ENCODE results near the gene TNIK.
A peak's percentile ranks its signal among the peaks of the same experiment; 100 is the strongest.

Gene TNIK

GRCh38 chr3:171058058-171058457 is 402.1 kb downstream of the TNIK start:
- no peak for DNase-seq

GRCh38 chr3:171057072-171057471 is 403.1 kb downstream of the TNIK start:
- no peak for DNase-seq

DNA sequence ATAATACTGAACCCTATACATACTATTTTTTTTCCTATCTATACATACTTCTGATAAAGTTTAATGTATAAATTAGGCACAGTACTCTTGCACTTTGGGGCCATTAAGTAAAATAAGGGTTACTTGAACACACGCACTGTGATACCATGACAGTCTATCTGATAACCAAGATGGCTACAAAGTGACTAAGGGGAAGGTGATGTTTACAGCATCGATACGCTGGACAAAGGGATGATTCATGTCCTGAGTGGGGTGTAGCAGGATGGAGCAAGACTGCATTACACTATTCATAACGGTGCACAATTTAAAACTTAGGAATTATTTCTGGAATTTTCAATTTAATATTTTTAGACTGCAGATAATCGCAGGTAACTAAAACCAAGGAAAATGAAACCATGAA is 403.7 kb downstream of the TNIK start:
- no peak for DNase-seq

GRCh38 chr3:171055336-171056178 is 404.6 kb downstream of the TNIK start:
- no peak for DNase-seq

DNA sequence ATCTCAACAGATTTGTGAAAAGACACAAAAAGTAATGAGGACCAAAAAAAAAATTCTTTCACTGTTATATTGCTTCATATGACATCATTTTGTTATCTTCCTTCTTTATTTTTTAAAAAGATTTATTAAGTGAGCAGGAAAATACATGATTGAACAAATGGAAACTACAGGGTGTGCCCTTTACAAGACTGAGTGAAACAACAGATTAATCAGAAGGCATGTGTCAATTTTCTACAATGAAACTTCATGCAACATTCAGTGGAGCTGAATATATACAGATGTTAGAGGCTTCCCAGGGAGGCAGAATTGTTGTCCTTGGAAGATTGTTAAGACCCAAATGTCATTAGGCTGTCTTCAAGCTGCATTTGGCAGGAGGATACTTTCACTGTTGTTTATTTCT is 405.3 kb downstream of the TNIK start:
- DNase-seq, result no peak

DNA sequence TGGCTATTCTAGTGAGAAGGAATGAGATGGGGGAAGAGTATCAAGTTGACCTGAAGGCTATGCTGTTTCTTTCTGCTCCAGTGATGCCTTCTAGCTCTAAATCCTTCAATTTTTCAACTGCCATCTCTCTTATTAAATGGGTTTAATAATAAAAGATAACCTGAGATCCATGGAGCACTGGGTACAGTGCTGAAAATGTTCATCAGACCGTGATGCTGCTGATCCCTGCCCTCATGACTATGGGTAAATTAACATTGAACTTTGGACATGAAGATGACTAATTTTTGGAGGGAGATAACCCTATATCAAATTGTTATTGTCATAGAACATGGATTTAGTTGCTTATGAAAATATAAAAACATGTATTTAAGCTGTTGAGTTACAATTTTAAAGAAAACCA is 406.0 kb downstream of the TNIK start:
- DNase-seq, result no peak

GRCh38 chr3:171049861-171050444 is 410.3 kb downstream of the TNIK start:
- DNase-seq, result peak; percentile 60

GRCh38 chr3:171046760-171047159 is 413.4 kb downstream of the TNIK start:
- no peak for DNase-seq

DNA sequence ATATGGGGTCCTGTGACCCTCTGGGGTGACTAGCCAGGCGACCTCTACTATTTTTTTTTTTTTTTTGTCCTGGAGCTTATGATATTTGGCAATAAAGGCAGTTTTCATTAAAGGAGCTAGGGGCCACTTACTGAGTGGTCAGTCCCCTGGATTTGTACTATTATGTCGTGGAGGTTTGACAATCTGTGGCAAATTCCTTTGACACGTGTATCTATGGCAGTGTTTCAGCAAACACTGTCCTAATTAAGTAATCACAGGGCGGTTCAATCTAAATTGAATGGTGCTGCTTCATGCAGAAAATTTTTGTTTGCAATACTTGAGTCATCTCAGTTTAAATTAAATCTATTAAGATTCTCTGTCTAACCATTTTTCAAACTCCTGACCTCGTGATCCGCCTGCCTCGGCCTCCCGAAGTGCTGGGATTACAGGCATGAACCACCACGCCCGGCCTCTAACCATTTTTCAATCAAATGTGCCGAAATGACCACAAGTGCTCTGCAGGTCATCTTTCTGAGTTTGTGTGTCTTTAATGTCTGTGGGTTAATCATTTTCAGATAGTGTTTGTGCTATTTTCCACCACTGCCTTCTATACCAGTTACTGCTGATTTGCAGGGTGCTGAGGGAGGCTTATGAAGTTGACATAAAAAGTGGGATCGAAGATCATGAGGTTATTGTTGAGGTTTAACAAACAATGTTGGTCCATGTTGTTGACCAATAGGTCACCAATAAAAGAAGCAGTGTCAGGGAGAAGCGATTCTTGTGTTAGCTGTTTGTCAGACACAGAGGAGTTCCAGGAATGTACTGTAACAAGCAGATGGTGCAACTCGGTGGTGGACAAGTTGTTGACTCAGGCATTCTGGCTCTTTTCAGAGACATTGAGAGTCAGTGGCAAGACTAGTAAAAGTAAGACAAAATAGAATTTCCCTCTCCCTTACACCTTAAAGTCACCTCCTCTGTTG is 415.1 kb downstream of the TNIK start:
- no peak for DNase-seq

DNA sequence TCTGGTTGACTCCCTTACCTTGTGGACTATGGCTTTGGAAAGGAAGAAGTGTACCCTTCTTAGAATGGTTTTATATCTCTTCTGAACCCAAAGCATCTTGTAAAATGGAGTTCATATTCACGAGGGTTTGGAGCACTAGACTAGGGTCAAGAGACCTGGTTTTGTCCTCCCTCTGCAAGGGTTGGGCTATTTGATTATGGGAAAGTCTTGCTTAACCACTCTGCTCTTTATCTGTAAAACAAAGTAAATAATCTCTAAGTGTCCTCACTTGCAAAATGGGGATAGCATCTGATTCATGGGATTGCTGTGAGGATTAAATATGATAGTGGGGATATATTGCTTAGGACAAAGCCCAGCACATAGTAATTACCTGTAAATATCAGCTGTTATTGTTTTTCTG is 415.8 kb downstream of the TNIK start:
- DNase-seq, result no peak

DNA sequence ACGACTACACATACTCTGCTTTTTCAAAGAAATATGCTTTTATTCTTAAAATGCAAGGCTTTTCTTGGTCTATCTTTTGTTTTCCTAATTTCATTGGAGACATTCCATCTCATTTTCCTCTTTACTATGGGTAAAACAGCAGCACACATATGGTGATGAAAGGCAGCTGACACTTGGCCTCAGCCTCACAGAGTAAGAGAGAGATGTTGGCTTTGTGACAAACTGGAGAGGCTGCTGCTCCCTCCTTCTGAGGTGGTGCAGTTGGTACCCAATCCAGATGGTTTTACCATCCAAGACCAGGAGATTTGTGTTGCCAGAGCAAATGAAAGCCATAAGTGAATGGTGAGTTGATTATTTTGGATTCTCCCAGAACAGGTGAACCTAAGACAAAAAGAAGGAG is 420.5 kb downstream of the TNIK start:
- DNase-seq, result no peak

DNA sequence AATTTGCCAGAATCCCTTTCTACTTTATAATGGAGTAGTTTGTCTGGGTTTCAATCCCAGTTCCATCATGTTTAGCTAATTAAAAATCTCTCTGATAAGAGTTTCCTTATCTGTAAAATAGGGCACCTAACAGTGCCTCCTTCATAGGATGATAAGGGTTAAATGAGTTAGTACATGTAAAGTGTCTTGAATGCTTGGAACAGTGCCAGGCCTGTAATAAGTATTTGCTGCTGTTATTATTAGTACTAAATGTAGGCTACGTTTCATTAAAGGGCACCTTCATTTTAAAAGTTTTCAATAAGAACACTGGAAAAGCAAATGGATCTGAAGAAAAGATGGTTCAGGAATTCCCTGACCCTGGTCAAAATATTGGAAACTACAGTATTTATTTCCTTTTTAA is 421.9 kb downstream of the TNIK start:
- no peak for DNase-seq

DNA sequence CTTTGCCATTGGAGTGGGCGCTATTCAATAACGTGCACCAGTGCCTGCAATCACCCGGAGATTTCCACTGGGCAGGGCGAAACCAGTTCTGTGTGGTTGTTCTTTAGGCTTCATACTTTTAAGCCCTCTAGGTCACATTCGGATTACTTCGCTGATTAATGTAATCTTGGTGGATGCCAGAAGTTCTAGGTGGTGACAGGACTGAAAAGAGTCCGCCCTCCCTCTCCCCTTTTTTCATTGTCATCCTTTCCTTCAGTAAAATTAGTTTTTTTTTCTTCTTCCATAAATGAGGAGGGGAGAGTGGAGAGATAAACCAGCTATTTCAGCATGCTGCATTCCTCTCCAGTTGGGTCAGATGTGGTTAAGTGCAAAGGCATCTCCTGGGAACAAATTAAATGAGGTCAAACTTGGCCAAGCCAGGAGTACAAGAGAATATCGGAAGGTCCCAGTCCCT is 431.4 kb downstream of the TNIK start:
- DNase-seq, result no peak

DNA sequence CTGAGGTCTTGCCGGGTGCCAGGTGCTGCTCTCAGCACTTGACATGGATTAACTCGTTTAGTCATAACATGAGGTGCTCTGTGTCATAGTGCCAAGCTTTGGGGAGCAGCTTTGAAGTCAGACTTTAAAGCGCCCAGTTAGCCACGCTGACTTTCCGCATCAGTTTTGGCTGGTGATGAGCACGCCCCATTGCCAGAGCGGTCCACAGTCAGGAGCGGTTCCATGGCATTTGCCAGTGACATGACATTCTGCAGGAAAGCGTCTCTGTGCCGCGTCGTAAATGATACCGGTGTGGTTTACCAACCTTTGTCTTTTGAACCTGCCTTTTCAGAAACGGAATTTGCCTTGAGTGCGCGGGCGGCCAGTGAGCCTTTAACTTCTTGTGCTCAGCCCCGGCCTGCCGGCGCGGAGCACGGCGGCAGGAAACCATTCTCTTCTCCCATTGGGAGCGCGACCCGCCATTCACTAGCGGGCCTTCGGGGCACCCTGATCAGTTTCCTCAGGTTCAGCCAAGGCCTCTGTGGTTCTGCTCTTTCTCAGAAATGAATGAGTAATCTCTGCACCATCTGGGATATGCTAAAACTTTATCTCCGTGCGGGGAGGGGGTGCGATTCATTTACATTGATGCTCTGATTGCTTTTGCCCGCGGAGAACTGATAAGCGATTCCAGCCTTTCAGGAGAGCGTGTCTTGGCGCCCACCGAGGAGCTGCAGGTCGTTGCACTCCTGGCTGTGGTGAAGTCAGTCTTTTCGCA is 432.0 kb downstream of the TNIK start:
- DNase-seq, result no peak

- DNase-seq, result no peak
Measured at GRCh38 chr3:171026597-171027293, 433.5 kb downstream of the TNIK start, which contains the start of gene SLC2A2. Gene SLC2A2, minus strand, starts transcription at chr3:171026720. Its CDS starts 50 bp downstream, at chr3:171026670.

DNA sequence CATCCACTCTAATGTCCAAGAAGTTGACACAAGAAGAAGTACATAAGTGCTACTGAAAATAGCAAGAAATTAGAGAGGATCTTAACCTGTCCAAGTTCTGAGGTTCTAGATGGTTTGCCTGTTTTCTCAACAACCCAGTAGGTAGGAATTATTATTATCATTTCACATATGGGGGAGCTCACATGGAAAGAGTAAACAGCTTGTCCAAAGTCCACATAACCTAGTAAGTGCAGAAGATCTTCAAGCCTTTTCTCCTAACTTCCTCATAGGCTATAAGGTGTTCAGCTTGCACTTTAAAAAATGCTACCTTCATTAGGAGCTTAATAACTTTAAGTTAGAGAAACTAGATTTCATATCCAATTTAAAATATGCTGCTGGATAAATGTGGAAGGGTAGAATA is 436.6 kb downstream of the TNIK start:
- no peak for DNase-seq

DNA sequence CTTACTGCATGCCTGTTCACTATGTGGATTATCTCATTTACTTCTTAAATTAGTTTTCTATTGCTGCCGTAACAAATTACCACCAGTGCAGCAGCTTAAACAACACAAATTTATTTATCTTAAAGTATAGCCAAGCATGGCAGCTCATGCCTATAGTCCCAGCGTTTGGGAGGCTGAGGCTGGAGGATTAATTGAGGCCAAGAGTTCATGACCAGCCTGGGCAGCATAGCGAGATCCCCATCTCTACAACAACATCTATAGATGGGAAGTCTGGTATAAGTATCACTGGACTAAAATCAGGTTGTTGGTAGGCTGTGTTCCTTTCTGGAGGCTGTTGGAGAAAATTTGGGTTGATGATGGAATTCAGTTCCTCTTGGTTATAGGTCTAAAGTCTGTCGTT is 438.8 kb downstream of the TNIK start:
- DNase-seq, result no peak

DNA sequence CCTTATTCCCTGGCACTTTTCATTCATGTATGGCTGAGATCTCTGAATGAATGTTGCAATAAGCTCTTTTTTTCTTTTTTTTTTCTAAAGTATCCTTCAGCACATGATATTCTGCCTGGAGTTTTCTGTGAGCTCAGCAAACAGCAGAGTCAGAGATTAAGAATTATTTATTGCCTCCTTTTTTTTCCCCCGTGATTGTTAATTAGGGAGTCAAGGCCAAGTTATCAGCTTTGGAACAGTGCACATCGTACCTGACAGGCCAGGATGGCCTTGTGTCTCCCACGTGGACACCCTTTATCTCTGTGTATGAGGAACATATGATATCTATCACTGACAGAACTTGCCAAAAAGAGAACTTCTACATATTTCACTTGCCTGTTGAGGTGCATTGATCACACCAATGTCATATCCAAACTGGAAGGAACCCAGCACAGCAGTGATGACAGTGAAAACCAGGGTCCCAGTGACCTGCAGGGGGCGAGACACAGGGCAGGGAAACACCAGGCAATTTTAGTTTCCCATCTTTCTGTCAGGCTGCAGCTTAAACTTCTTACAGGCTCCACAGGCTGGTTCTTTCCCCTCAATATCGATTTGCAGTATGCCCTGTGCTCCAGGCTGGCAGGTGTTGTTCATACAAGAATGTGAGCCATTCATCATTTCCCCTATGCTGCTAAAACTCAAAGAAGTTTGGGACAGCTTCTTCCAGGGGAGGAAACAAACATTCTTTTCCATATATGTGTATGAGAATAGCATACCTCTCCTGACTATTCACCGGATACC is 441.9 kb downstream of the TNIK start:
- no peak for DNase-seq

DNA sequence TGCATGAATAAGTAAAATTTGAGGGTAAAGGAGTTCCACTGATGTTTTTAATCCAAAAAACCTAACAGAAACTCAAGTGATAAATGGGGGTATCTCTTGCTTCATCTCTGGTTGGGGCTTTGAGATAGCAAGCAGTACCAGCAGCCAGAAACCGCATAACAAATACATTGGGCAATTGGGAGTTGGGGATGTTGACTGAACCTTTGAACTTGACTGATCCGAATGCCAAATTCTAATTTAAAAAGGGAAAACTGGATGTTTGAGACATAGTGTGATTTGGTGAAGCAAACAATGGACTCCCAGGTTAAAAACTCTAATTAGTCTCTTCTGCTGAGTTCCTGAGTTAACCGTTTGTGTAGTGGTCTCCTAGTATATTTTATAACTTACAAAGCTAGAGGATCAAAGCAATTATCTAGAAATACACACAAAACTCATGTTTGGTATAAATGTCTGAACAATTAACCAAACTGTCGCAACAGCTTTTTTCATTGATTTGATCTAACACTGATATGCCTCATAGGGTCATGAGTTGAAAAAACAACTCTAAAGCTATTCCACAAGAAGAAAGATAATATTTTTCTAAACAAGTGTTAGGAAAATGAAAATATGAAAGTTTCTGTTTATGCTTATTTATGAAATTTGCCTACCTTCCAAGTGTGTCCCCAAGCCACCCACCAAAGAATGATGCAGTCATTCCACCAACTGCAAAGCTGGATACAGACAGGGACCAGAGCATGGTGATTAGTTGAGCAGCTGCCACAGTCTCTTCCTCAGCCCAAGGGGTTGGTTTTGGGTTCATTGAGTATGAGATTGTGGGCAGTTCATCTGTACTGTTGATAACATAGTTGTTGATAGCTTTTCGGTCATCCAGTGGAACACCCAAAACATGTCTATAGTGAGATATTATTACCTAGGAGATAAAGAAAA is 446.1 kb downstream of the TNIK start:
- no peak for DNase-seq

DNA sequence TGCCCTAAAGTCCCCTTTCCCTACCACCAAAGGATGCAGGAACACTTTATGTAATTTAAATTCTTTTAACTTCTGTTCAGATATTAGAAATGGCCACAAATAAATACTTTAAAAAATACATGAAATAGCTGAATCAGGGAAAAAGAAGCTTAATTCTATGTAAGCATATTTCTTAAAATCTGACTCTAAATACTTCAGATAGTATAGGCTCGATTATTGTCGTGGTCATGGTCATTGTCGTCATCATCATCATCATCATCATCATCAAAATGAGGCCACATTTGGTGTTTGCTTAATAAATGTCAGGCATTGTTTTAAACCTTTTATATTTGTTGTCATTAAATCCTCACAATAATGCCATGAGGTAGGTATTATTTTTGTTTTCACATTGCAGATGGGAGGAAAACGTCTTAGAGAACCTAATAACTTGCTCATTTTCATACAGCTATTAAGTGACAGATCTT is 448.3 kb downstream of the TNIK start:
- no peak for DNase-seq
